ENCODE measurements around the gene HSD17B1.
"Not testable (repeated sequence)": the region's sequence is repeated elsewhere in the genome, so short reads cannot be mapped to it uniquely, and the experiment has no call there.

HSD17B1 gene

DNA sequence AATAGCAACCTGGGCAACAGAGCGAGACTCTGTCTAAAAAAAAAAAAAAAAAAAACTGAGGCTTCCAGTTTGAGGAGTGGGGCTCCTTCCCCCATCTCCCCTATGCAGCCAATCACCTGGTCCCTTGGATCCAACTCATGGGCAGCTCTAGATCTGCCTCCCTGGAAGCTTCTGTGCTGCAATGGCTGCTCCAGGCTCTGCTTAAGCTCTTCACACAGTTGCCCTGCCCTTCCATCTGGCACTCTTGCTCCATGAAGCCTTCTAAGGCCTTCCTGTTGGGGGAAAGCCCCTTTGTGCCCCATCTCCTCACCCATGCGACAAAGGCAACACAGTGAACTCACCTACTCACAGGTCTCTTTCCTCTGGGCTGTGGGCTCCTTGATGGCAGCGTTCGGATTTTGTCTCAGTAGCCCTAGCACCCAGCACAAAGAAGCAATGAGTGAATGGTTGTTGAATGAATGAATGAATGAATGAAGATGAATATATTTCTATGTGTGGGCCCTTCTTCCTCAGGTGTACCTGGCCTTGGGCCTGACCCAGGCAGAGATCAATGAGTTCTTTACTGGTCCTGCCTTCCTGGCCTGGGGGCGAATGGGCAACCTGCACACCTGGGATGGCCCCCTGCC, 14.8 kb upstream of the HSD17B1 start:
- TF ChIP-seq, protein P1, sequence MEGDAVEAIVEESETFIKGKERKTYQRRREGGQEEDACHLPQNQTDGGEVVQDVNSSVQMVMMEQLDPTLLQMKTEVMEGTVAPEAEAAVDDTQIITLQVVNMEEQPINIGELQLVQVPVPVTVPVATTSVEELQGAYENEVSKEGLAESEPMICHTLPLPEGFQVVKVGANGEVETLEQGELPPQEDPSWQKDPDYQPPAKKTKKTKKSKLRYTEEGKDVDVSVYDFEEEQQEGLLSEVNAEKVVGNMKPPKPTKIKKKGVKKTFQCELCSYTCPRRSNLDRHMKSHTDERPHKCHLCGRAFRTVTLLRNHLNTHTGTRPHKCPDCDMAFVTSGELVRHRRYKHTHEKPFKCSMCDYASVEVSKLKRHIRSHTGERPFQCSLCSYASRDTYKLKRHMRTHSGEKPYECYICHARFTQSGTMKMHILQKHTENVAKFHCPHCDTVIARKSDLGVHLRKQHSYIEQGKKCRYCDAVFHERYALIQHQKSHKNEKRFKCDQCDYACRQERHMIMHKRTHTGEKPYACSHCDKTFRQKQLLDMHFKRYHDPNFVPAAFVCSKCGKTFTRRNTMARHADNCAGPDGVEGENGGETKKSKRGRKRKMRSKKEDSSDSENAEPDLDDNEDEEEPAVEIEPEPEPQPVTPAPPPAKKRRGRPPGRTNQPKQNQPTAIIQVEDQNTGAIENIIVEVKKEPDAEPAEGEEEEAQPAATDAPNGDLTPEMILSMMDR (IDR thresholded peaks at IDR 0.05; ENCODE audit: low read depth, low read length, missing control alignments), result no peak
- no peak for DNase-seq (ENCODE audit: low read depth)
- in situ Hi-C loops (cut with HindIII; ENCODE audit: low sequenced_read_pairs), result no loop called here
- H3K4me3 ChIP-seq (ENCODE audit: low read depth, low read length), result no peak overlapping the region

DNA sequence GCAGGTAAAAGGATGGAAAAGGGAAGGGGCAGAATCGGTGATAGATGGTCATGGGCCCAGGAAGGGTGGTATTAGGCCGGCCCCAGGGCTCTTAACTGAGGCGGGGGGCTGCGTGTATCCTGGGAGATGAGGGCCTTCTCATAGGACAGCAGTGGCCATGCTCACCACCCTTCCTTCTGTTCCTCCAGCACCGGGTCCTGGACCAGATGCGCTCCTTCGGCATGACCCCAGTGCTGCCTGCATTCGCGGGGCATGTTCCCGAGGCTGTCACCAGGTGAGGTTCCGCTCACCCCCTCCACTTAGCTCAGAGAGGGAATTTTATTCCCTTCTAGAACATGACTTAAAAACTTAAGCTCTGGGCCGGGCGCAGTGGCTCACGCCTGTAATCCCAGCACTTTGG, 14.2 kb upstream of the HSD17B1 start:
- TF ChIP-seq, protein P1 (IDR thresholded peaks at IDR 0.05; ENCODE audit: low read depth, low read length, missing control alignments), result no peak
- no peak overlapping the region for H3K4me3 ChIP-seq (ENCODE audit: low read depth, low read length)
- in situ Hi-C loops (cut with HindIII; ENCODE audit: low sequenced_read_pairs), result no loop called here
- DNase-seq (ENCODE audit: low read depth), result no peak

DNA sequence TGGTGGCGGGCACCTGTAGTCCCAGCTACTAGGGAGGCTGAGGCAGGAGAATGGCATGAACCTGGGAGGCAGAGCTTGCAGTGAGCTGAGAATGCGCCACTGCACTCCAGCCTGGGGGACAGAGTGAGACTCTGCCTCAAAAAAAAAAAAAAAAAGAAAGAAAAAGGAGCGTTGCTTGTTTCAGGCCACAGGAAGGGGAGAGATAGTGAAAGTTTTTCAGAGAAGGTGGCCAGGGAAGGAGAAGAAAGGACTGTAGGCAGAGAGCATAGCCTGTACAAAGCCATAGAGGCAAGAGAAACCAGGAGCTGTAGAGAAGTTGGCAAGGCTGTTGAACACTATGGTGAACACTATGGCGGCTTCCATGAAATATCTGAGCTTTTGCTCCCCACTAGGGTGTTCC, 12.2 kb upstream of the HSD17B1 start:
- H3K4me3 ChIP-seq (ENCODE audit: low read depth, low read length); DNase-seq (ENCODE audit: low read depth); in situ Hi-C loops (cut with HindIII; ENCODE audit: low sequenced_read_pairs): not testable (repeated sequence)

DNA sequence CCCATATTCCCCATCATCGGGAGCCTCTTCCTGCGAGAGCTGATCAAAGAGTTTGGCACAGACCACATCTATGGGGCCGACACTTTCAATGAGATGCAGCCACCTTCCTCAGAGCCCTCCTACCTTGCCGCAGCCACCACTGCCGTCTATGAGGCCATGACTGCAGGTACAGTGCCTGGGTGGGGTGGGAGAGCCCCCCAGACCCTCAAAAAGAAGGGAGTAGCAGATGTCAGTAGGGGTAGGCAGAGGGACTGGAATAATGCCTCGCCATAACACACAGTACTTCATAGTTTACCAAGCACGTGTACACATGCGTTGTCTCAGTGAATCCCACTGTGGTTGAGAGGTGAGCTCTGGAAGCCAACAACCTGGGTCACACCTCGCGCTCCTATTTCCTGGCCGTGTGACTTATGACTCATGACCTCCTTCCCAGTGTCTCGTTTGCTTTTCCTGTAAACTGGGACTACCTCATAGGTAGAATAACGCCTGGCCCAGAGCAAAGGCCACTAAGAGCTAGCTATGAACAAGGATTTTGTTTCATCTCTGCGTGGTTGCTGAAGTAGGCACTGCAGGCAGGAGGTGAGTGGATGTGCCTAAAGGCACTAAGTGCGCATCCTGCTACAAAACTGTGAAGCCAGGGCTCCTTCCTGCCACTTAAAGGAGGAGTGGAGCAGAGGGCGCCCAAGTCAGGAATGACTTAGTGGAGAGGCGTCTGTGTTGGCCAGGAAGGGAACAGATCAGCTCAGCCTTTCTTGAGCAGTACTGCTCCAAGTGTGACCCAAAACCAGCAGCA, 11.5 kb upstream of the HSD17B1 start:
- no peak overlapping the region for H3K4me3 ChIP-seq (ENCODE audit: low read depth, low read length)
- DNase-seq (ENCODE audit: low read depth), result no peak
- TF ChIP-seq, protein P1 (IDR thresholded peaks at IDR 0.05; ENCODE audit: low read depth, low read length, missing control alignments), result no peak
- in situ Hi-C loops (cut with HindIII; ENCODE audit: low sequenced_read_pairs), result no loop called here

DNA sequence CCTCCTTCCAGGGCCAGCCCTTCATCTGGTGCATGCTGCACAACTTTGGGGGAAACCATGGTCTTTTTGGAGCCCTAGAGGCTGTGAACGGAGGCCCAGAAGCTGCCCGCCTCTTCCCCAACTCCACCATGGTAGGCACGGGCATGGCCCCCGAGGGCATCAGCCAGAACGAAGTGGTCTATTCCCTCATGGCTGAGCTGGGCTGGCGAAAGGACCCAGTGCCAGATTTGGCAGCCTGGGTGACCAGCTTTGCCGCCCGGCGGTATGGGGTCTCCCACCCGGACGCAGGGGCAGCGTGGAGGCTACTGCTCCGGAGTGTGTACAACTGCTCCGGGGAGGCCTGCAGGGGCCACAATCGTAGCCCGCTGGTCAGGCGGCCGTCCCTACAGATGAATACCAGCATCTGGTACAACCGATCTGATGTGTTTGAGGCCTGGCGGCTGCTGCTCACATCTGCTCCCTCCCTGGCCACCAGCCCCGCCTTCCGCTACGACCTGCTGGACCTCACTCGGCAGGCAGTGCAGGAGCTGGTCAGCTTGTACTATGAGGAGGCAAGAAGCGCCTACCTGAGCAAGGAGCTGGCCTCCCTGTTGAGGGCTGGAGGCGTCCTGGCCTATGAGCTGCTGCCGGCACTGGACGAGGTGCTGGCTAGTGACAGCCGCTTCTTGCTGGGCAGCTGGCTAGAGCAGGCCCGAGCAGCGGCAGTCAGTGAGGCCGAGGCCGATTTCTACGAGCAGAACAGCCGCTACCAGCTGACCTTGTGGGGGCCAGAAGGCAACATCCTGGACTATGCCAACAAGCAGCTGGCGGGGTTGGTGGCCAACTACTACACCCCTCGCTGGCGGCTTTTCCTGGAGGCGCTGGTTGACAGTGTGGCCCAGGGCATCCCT, 9.3 kb upstream of the HSD17B1 start:
- in situ Hi-C loops (cut with HindIII; ENCODE audit: low sequenced_read_pairs), result no loop called here
- H3K4me3 ChIP-seq (ENCODE audit: low read depth, low read length), result no peak overlapping the region
- no peak for DNase-seq (ENCODE audit: low read depth)
- TF ChIP-seq, protein P1 (IDR thresholded peaks at IDR 0.05; ENCODE audit: low read depth, low read length, missing control alignments), result no peak

DNA sequence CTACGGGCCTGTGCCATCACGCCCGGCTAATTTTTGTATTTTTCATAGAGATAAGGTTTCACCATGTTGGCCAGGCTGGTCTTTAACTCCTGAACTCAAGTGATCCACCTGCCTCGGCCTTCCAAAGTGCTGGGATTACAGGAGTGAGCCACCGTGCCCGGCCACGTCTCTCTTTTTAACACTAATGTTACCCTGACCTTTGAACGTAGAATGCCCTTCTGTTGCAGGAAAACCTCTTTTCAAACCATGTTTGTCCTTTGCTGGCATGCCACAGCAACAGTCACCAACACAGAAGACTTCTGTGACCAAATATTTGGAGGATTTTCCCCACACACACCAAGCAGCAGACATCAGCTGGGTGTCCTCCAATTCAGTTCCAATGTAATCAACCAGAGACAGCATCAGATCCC, 7.8 kb upstream of the HSD17B1 start:
- TF ChIP-seq, protein P1 (IDR thresholded peaks at IDR 0.05; ENCODE audit: low read depth, low read length, missing control alignments), result no peak
- in situ Hi-C loops (cut with HindIII; ENCODE audit: low sequenced_read_pairs), result no loop called here
- DNase-seq (ENCODE audit: low read depth), result no peak
- H3K4me3 ChIP-seq (ENCODE audit: low read depth, low read length), result no peak overlapping the region

DNA sequence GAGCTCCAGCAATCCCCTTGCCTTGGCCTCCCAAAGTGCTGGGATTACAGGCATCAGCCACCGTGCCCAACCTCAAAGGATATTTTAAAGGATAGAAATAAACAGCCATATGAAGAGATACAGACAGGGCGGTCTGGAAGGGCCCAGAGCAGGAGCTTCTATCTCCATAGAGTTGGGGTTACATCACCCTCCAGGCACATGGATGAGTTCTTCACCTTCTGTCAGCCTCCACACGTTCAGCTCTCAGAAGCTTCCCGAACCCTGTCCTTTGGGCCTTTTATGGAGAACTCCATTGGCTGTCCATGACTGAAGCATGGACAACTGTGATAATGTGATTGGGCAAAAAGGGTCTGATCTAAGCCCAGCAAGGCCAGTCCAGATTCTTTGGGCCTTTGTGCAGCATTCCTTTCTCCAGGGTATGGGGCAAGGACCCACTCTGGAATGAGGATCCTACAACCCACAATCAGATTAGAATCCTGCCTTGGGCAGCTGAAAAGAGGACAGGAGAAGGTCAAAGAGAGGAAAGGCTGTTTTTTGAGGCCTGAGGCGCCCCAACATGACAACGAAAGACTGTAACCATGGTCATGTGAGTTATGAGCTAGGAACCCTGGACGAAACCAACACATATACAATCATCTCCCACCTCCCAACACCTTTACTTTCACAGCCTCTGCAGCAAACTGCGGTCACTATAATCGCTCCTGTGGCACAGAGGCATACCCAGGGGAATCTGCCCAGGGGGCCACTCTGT, 6.8 kb upstream of the HSD17B1 start:
- in situ Hi-C loops (cut with HindIII; ENCODE audit: low sequenced_read_pairs); DNase-seq (ENCODE audit: low read depth): not testable (repeated sequence)

More for the DNA sequence above, 6.8 kb upstream of the HSD17B1 start:
- H3K4me3 ChIP-seq (ENCODE audit: low read depth, low read length), result not testable (repeated sequence)

All from astrocyte of the cerebellum (primary cell).